HepG2 (cell line): Measurements from ENCODE around the gene TMEM141. TPM values are rescaled to one million over a fixed set of nuclear protein-coding genes. Genes with fewer than 3 reads are reported as not detected.

ENCODE experiments used
- EZH2 ChIP-seq: conservative IDR thresholded peaks from 2 replicates; pipeline ENCODE4 v1.6.1; 2012; ENCODE audit warnings: mild to moderate bottlenecking, low read depth, low read length, moderate library complexity
- HDAC2 ChIP-seq: sonication (generic); formaldehyde crosslinking; IDR thresholded peaks from 2 replicates; pipeline ENCODE4 v1.4.0; 2020; ENCODE audit warnings: missing genetic modification reagents
- HOXA3 ChIP-seq: sonication (generic); formaldehyde crosslinking; IDR thresholded peaks from 2 replicates; pipeline ENCODE4 v1.5.0; 2020; ENCODE audit warnings: missing genetic modification reagents
- HOXA7 ChIP-seq: sonication (generic); formaldehyde crosslinking; IDR thresholded peaks from 2 replicates; pipeline ENCODE4 v1.8.1; 2022; ENCODE audit warnings: mild to moderate bottlenecking, missing genetic modification reagents, moderate library complexity
- NFE2L2 ChIP-seq: fragments of 150-350 bp; IDR thresholded peaks from 2 replicates; pipeline ENCODE4 v1.6.1; 2014; ENCODE audit warnings: low read length
- PHF21A ChIP-seq: sonication (generic); formaldehyde crosslinking; IDR thresholded peaks from 2 replicates; pipeline ENCODE4 v1.5.0; 2020; ENCODE audit warnings: mild to moderate bottlenecking, missing genetic modification reagents
- POLR2G ChIP-seq: fragments of 200-400 bp; formaldehyde crosslinking; IDR thresholded peaks from 2 replicates; pipeline ENCODE4 v1.6.1; 2018; ENCODE audit warnings: mild to moderate bottlenecking, low read depth, low read length, moderate library complexity
- PPARG ChIP-seq: conservative IDR thresholded peaks from 2 replicates; pipeline ENCODE4 v1.6.1; 2016; ENCODE audit warnings: missing biosample characterization, missing genetic modification reagents
- SOX6 ChIP-seq, 2 experiments: fragments of 450-650 bp in 1 of 2; sonication (generic) in 1 of 2; formaldehyde crosslinking in 1 of 2; IDR thresholded peaks; 2 replicates each; pipeline versions ENCODE4 v1.4.0 to v1.6.1; 2017 to 2020; ENCODE audit warnings: antibody characterized with exemption in 1 of 2, mild to moderate bottlenecking in 1 of 2, missing genetic modification reagents in 1 of 2
- SP5 ChIP-seq: IDR thresholded peaks from 2 replicates; pipeline ENCODE4 v1.6.1; 2016; ENCODE audit warnings: low read depth, borderline replicate concordance
- ZNF644 ChIP-seq: IDR thresholded peaks from 2 replicates; pipeline ENCODE4 v1.6.1; 2016; ENCODE audit warnings: low read depth
- polyA plus RNA-seq, 8 experiments: library from polyadenylated mRNA; depleted of rRNA in 3 of 8; stranded (reverse) in 7 of 8; unstranded in 1 of 8; fragments of >200 nt; fragmentation: Illumina TruSeq in 4 of 8; extraction: Trizol in 4 of 8; gene quantifications; 2 replicates each; pipeline versions ENCODE4 v1.2.1 to v1.2.3, GENCODE V29; 2011 to 2016; ENCODE audit warnings: low read depth in 4 of 8, missing spikeins in 1 of 8, mixed read lengths in 1 of 8; ENCODE audit not compliant: insufficient read depth in 1 of 8
- total RNA-seq, 5 experiments: library from RNA; depleted of rRNA; stranded (reverse); fragments of >200 nt; fragmentation: Illumina TruSeq; extraction: Trizol; gene quantifications; 2 replicates each; pipeline ENCODE4 v1.2.3, GENCODE V29; 2016; ENCODE audit warnings: low read depth in 1 of 5
- TF ChIP-seq, protein P1 (sequence below): sonication (generic); formaldehyde crosslinking; IDR thresholded peaks from 2 replicates; pipeline ENCODE4 v1.8.0; 2022; ENCODE audit warnings: missing genetic modification reagents, mild to moderate bottlenecking, borderline replicate concordance
- TF ChIP-seq, protein P2 (sequence below): IDR thresholded peaks from 2 replicates; pipeline ENCODE4 v1.6.1; 2016
- TF ChIP-seq, protein P3 (sequence below): sonication (generic); formaldehyde crosslinking; IDR thresholded peaks from 2 replicates; pipeline ENCODE4 v1.5.0; 2020; ENCODE audit warnings: mild to moderate bottlenecking, missing genetic modification reagents, borderline replicate concordance
- TF ChIP-seq, protein P4 (sequence below): sonication (generic); formaldehyde crosslinking; IDR thresholded peaks from 2 replicates; pipeline ENCODE4 v1.5.0; 2020; ENCODE audit warnings: mild to moderate bottlenecking, missing genetic modification reagents, borderline replicate concordance

TMEM141 gene
- total and polyA plus RNA-seq, 2 of the 13 experiments (the other 11 are each of a cell fraction or from before 2014, with no cell fraction given), result 81.0 to 202 TPM

DNA sequence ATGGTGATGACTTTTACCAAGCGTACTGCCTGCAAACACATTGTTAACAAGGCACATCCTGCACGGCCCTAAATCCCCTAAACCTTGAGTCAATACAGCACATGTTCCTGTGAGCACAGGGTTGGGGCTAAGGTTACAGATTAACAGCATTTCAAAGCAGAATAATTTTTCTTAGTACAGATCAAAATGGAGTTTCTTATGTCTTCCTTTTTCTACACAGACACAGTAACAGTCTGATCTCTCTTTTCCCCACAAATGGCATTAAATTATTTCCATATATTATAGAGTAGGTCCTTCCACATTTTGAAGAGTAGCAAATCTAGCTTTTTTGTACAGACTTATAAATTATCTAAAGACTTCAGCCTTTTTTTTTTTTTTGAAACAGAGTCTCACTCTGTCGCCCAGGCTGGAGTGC, 1.6 kb upstream of the TMEM141 start (continued):
- TF ChIP-seq, protein P1, sequence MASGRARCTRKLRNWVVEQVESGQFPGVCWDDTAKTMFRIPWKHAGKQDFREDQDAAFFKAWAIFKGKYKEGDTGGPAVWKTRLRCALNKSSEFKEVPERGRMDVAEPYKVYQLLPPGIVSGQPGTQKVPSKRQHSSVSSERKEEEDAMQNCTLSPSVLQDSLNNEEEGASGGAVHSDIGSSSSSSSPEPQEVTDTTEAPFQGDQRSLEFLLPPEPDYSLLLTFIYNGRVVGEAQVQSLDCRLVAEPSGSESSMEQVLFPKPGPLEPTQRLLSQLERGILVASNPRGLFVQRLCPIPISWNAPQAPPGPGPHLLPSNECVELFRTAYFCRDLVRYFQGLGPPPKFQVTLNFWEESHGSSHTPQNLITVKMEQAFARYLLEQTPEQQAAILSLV (CRISPR knock-in tag), result no peak
- TF ChIP-seq SP5 (CRISPR knock-in tag) (peak; percentile 32; the same call in 1 of the 2 replicates), HOXA3 (CRISPR knock-in tag) (no peak), HOXA7 (CRISPR knock-in tag) (no peak), ZNF644 (CRISPR knock-in tag) (no peak), SOX6 (IDR thresholded peaks at IDR 0.05) (no peak), SOX6 (CRISPR knock-in tag; IDR thresholded peaks at IDR 0.05) (peak; percentile 4; the same call in 1 of the 2 replicates), NFE2L2 (no peak), EZH2 (no peak), HDAC2 (CRISPR knock-in tag) (no peak; the same call in 1 of the 2 replicates), PPARG (CRISPR knock-in tag) (no peak), PHF21A (CRISPR knock-in tag) (peak; percentile 6; the same call in 1 of the 2 replicates), POLR2G (0 out of 2 replicates have a peak, but pooled peaks have one; percentile 45)
- TF ChIP-seq, protein P2, sequence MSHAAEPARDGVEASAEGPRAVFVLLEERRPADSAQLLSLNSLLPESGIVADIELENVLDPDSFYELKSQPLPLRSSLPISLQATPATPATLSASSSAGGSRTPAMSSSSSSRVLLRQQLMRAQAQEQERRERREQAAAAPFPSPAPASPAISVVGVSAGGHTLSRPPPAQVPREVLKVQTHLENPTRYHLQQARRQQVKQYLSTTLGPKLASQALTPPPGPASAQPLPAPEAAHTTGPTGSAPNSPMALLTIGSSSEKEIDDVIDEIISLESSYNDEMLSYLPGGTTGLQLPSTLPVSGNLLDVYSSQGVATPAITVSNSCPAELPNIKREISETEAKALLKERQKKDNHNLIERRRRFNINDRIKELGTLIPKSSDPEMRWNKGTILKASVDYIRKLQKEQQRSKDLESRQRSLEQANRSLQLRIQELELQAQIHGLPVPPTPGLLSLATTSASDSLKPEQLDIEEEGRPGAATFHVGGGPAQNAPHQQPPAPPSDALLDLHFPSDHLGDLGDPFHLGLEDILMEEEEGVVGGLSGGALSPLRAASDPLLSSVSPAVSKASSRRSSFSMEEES, result 0 out of 2 replicates have a peak, but pooled peaks have one; percentile 33
- TF ChIP-seq, protein P3, sequence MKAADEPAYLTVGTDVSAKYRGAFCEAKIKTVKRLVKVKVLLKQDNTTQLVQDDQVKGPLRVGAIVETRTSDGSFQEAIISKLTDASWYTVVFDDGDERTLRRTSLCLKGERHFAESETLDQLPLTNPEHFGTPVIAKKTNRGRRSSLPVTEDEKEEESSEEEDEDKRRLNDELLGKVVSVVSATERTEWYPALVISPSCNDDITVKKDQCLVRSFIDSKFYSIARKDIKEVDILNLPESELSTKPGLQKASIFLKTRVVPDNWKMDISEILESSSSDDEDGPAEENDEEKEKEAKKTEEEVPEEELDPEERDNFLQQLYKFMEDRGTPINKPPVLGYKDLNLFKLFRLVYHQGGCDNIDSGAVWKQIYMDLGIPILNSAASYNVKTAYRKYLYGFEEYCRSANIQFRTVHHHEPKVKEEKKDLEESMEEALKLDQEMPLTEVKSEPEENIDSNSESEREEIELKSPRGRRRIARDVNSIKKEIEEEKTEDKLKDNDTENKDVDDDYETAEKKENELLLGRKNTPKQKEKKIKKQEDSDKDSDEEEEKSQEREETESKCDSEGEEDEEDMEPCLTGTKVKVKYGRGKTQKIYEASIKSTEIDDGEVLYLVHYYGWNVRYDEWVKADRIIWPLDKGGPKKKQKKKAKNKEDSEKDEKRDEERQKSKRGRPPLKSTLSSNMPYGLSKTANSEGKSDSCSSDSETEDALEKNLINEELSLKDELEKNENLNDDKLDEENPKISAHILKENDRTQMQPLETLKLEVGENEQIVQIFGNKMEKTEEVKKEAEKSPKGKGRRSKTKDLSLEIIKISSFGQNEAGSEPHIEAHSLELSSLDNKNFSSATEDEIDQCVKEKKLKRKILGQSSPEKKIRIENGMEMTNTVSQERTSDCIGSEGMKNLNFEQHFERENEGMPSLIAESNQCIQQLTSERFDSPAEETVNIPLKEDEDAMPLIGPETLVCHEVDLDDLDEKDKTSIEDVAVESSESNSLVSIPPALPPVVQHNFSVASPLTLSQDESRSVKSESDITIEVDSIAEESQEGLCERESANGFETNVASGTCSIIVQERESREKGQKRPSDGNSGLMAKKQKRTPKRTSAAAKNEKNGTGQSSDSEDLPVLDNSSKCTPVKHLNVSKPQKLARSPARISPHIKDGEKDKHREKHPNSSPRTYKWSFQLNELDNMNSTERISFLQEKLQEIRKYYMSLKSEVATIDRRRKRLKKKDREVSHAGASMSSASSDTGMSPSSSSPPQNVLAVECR (CRISPR knock-in tag), result peak; percentile 25; the same call in 1 of the 2 replicates
- TF ChIP-seq, protein P4, sequence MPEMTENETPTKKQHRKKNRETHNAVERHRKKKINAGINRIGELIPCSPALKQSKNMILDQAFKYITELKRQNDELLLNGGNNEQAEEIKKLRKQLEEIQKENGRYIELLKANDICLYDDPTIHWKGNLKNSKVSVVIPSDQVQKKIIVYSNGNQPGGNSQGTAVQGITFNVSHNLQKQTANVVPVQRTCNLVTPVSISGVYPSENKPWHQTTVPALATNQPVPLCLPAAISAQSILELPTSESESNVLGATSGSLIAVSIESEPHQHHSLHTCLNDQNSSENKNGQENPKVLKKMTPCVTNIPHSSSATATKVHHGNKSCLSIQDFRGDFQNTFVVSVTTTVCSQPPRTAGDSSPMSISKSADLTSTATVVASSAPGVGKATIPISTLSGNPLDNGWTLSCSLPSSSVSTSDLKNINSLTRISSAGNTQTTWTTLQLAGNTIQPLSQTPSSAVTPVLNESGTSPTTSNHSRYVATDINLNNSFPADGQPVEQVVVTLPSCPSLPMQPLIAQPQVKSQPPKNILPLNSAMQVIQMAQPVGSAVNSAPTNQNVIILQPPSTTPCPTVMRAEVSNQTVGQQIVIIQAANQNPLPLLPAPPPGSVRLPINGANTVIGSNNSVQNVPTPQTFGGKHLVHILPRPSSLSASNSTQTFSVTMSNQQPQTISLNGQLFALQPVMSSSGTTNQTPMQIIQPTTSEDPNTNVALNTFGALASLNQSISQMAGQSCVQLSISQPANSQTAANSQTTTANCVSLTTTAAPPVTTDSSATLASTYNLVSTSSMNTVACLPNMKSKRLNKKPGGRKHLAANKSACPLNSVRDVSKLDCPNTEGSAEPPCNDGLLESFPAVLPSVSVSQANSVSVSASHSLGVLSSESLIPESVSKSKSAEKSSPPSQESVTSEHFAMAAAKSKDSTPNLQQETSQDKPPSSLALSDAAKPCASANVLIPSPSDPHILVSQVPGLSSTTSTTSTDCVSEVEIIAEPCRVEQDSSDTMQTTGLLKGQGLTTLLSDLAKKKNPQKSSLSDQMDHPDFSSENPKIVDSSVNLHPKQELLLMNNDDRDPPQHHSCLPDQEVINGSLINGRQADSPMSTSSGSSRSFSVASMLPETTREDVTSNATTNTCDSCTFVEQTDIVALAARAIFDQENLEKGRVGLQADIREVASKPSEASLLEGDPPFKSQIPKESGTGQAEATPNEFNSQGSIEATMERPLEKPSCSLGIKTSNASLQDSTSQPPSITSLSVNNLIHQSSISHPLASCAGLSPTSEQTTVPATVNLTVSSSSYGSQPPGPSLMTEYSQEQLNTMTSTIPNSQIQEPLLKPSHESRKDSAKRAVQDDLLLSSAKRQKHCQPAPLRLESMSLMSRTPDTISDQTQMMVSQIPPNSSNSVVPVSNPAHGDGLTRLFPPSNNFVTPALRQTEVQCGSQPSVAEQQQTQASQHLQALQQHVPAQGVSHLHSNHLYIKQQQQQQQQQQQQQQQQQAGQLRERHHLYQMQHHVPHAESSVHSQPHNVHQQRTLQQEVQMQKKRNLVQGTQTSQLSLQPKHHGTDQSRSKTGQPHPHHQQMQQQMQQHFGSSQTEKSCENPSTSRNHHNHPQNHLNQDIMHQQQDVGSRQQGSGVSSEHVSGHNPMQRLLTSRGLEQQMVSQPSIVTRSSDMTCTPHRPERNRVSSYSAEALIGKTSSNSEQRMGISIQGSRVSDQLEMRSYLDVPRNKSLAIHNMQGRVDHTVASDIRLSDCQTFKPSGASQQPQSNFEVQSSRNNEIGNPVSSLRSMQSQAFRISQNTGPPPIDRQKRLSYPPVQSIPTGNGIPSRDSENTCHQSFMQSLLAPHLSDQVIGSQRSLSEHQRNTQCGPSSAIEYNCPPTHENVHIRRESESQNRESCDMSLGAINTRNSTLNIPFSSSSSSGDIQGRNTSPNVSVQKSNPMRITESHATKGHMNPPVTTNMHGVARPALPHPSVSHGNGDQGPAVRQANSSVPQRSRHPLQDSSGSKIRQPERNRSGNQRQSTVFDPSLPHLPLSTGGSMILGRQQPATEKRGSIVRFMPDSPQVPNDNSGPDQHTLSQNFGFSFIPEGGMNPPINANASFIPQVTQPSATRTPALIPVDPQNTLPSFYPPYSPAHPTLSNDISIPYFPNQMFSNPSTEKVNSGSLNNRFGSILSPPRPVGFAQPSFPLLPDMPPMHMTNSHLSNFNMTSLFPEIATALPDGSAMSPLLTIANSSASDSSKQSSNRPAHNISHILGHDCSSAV, result no peak
